ENCODE results near the gene DISP1.

DISP1 gene, protein sequence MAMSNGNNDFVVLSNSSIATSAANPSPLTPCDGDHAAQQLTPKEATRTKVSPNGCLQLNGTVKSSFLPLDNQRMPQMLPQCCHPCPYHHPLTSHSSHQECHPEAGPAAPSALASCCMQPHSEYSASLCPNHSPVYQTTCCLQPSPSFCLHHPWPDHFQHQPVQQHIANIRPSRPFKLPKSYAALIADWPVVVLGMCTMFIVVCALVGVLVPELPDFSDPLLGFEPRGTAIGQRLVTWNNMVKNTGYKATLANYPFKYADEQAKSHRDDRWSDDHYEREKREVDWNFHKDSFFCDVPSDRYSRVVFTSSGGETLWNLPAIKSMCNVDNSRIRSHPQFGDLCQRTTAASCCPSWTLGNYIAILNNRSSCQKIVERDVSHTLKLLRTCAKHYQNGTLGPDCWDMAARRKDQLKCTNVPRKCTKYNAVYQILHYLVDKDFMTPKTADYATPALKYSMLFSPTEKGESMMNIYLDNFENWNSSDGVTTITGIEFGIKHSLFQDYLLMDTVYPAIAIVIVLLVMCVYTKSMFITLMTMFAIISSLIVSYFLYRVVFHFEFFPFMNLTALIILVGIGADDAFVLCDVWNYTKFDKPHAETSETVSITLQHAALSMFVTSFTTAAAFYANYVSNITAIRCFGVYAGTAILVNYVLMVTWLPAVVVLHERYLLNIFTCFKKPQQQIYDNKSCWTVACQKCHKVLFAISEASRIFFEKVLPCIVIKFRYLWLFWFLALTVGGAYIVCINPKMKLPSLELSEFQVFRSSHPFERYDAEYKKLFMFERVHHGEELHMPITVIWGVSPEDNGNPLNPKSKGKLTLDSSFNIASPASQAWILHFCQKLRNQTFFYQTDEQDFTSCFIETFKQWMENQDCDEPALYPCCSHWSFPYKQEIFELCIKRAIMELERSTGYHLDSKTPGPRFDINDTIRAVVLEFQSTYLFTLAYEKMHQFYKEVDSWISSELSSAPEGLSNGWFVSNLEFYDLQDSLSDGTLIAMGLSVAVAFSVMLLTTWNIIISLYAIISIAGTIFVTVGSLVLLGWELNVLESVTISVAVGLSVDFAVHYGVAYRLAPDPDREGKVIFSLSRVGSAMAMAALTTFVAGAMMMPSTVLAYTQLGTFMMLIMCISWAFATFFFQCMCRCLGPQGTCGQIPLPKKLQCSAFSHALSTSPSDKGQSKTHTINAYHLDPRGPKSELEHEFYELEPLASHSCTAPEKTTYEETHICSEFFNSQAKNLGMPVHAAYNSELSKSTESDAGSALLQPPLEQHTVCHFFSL (N-terminal part only)

GRCh38 chr1:222814536-222815439, at the start of gene DISP1:
Gene DISP1 (plus strand): TSS chr1:222815039. CDS start chr1:222942824, 127,785 bp downstream.
- DNase-seq: peak; percentile 89

DNA sequence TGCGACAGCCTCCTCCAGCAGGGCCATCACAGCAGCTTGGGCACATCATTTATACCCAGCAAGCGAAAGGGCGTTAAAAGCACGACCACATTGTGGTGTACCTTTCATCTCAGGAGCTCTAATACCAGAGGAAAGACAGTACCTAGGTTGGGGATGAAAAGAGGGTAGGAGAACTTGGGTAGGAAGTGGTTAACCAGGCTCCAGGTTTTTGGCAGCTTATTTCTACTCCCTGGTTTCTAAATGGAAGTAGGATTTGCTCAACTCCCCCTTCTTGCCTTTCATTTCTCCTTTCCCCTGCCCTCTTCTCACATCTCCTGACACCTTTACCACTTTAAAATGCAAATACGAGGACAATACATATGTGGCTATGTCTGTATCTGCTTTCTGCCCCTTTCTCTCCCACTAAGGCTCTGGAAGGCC, 47.7 kb upstream of the DISP1 start:
- no peak for DNase-seq

DNA sequence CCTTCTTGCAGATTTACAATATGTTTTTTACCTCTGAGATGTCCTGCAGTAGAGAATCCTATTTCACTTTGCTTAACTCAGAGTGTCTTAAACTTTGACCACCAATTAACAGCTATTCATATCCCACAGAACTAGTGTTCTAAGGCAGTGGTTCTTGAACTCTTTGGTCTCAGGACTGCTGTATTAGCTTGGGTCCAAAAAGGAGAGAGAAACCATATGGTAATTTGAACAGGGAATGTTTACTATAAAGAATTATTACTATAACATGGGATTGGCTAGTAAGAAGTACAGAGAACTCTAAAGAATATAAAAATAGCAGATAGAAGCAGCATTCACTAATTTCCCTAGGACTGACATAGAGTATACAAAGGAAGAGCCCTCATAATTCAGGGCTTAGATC, 46.2 kb upstream of the DISP1 start:
- DNase-seq: no peak

DNA sequence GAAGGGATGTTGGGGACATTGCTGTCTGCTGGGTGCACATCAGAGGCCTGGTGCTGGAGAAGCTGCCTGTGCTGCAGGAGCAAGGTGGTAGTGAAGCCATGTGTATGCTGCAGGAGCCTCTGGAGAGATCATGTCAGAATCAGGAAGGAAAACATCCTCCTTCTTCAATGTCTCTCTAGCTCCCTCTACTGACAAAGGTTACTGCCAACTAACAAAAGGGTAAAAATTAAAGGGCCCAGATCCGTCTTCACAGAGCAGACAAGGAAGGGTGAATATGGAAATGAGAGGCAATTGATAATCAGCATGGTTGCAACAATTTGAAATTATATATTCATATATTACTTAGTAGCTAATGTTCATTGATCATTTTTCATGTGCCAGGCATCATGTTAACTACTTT, 45.7 kb upstream of the DISP1 start:
- no peak for DNase-seq

DNA sequence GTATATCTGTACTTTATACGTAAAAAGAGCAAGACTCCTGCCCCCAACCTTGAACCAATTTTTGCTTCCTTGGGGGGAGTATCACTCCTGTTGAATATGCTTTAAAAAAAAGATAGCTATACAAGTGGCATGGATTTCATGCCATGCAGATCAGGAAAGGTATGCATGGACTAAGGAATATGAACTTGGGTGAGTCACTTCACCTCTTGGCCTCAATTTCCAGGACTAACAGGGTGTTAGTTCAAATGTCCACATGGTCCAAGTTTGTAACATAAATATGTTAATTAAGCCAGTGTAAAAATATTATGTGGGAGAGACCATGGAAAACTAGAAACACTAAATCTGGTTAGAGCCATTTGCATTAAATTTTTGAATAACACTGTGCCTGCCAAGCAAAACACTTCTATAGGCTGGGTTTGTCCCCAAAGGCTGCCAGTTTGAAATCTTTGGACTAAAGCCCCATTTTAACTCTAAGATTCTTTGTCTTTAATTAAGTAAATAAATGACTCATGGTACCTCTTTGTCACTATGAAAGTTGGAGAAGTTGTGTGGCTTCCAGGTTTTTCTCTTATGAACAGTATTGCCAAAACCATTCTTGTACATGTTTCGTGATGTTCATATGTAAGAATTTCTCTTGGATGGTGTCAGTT, 44.7 kb upstream of the DISP1 start:
- no peak for DNase-seq

GRCh38 chr1:222772996-222773379, 41.9 kb upstream of the DISP1 start:
- no peak for DNase-seq

GRCh38 chr1:222777463-222777862, 37.4 kb upstream of the DISP1 start:
- DNase-seq: no peak

GRCh38 chr1:222777977-222778376, 36.9 kb upstream of the DISP1 start:
- no peak for DNase-seq

- DNase-seq: no peak
Observed at GRCh38 chr1:222781251-222781650, 33.6 kb upstream of the DISP1 start.

GRCh38 chr1:222783051-222783450, 31.8 kb upstream of the DISP1 start:
- DNase-seq: no peak

DNA sequence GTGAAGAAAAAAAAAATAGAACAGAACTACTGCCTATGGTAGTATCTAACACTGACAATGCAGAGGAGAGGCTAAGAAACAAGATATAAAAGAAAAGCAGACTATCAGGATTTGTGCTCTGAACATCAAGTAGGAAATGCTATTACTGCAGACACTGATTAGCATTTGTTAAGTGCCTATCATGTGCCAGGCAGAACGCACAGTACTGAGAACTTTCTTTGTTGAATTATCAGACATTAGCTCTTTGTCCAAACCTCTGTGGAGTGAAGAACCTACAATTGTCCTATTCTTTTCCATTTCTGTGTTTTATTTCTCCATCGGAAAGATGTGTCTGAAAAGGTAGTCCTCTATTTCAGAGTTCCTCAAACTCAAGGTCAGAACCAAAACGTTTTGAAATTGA, 30.5 kb upstream of the DISP1 start:
- no peak for DNase-seq

- DNase-seq: no peak
Observed at GRCh38 chr1:222784916-222785315, 29.9 kb upstream of the DISP1 start.

- DNase-seq: no peak
Observed at GRCh38 chr1:222785529-222785928, 29.3 kb upstream of the DISP1 start.

GRCh38 chr1:222786121-222786520, 28.7 kb upstream of the DISP1 start:
- no peak for DNase-seq

GRCh38 chr1:222787729-222788128, 27.1 kb upstream of the DISP1 start:
- DNase-seq: no peak

DNA sequence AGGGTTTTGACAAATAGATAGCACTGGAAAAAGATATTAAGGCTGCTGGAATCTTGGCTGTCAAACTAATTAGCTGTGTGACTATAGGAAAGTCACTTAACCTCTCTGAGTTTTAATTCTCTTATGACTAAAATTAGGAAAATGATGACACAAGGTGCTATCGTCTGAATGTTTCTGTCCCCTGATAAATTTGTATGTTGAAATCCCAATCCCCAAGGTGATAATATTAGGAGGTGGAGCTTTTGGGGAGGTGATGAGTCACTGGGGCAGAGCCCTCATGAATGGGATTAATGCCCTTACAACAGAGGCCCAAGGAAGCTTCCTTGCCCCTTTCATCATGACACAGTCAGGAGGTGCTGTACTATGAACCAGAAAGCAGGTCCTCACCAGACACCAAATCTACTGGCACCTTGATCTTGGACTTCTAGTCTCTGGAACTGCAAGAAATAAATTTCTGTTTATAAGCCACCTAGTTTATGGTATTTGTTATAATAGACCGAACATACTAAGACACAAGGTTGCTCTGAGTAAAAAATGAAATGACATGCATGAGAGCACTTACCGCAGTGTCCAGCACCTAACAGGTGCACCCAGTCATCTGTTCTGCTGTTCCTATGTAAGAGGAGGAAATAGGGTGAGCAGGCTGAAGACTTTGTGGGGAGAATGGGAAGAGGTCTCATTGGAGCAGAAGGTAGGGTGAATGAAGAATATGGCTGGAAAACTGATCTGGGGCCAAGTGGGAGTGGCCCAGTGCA, 26.3 kb upstream of the DISP1 start:
- DNase-seq: no peak

- DNase-seq: no peak
Observed at GRCh38 chr1:222790115-222790514, 24.7 kb upstream of the DISP1 start.

- no peak for DNase-seq
Observed at GRCh38 chr1:222790520-222790919, 24.3 kb upstream of the DISP1 start.

GRCh38 chr1:222791006-222791710, 23.7 kb upstream of the DISP1 start:
- DNase-seq: no peak

DNA sequence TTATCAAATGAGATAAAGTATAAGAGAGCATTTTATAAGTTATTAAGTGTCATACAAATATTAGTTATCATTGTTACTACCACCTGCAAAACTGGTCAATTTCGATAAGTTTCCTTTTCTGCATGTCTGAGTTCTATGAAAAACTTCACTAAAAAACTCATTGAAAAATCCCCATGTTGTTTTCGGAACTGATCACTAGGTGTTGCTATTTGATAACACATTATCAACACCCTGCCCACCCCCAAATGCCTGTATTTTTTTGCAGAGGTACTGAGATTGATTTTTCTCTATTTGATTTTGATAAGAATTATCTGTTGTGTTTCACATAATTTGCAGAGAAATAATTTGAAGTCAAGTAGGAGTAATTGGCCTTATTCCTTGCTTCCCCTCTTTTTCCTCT, 22.1 kb upstream of the DISP1 start:
- DNase-seq: no peak

Measured in islet precursor cell (in vitro differentiated cells).